ENCODE measurements around the gene PRRX2.

Gene PRRX2

DNA sequence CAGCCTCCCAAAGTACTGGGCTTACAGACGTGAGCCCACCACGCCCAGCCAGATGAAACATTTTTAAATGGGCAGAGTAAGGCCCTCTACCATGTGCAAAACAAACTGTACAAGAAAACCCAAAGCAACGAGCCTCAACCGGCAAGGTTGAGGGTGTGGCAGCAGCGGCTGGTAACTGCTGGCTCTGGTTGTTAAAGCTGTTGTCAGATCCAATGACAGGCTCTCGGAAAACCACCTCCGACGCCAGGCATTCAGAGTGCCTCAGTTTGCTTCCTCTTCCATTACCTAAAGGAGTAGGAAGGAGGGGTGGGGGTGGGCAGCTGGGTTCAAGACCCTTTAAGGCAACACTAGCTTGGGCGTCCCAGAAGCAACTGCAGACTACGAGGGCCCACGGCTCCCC is 21.1 kb upstream of the PRRX2 start:
- Histone ChIP-seq H3K4me3 (ENCODE audit: low read depth, low read length) (no peak overlapping the region), H3K36me3 (ENCODE audit: control insufficient read depth in 2 of 2, insufficient read depth in 1 of 2, low read length in 2 of 2) (peaks cover 0 to 6% of the 10 kb centered on the region in 2 experiments; a peak in 1 of 3 replicates), H3K9me3 (ENCODE audit: control insufficient read depth, insufficient read depth, low read depth, low read length) (no peaks in the 10 kb centered on the region), H3K4me1 (ENCODE audit: control insufficient read depth, insufficient read depth, low read length) (peaks cover 11% of the 10 kb centered on the region), H3K27ac (ENCODE audit: extremely low read depth, low read depth, low read length) (no peak overlapping the region)
- POLR2A ChIA-PET = interaction anchor here (1.1 kb wide), 1 partner anchor 133 kb away, joined by 3 read pairs; no protein-coding TSS in a partner anchor
- CTCF ChIA-PET = interaction anchor here (0.6 to 3.6 kb wide), 11 partner anchors 77 to 512 kb away, joined by 3 to 30 read pairs (median 7); no protein-coding TSS in a partner anchor
- TF ChIP-seq ZNF664 (tag by site-specific recombination; IDR thresholded peaks at IDR 0.05) (no peak), SCRT1 (tag by site-specific recombination; IDR thresholded peaks at IDR 0.05; ENCODE audit: borderline replicate concordance) (no peak), ZBTB48 (tag by site-specific recombination; IDR thresholded peaks at IDR 0.05) (no peak), ZNF558 (tag by site-specific recombination; IDR thresholded peaks at IDR 0.05) (no peak), ZNF623 (tag by site-specific recombination; IDR thresholded peaks at IDR 0.05) (no peak), ZNF37A (tag by site-specific recombination; IDR thresholded peaks at IDR 0.05) (no peak), ZNF391 (tag by site-specific recombination; IDR thresholded peaks at IDR 0.05; ENCODE audit: borderline replicate concordance, low read depth) (no peak), GLIS1 (tag by site-specific recombination; IDR thresholded peaks at IDR 0.05) (no peak), HOXD13 (CRISPR knock-in tag; IDR thresholded peaks at IDR 0.05; ENCODE audit: borderline replicate concordance) (no peak), KLF16 (tag by site-specific recombination; IDR thresholded peaks at IDR 0.05) (no peak), HOXA7 (CRISPR knock-in tag; IDR thresholded peaks at IDR 0.05; ENCODE audit: borderline replicate concordance) (no peak), ZNF610 (tag by site-specific recombination; IDR thresholded peaks at IDR 0.05; ENCODE audit: borderline replicate concordance) (no peak), GFI1B (tag by site-specific recombination; IDR thresholded peaks at IDR 0.05) (no peak), ZNF621 (tag by site-specific recombination; IDR thresholded peaks at IDR 0.05) (no peak)
- TF ChIP-seq, protein P1, sequence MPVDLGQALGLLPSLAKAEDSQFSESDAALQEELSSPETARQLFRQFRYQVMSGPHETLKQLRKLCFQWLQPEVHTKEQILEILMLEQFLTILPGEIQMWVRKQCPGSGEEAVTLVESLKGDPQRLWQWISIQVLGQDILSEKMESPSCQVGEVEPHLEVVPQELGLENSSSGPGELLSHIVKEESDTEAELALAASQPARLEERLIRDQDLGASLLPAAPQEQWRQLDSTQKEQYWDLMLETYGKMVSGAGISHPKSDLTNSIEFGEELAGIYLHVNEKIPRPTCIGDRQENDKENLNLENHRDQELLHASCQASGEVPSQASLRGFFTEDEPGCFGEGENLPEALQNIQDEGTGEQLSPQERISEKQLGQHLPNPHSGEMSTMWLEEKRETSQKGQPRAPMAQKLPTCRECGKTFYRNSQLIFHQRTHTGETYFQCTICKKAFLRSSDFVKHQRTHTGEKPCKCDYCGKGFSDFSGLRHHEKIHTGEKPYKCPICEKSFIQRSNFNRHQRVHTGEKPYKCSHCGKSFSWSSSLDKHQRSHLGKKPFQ (tag by site-specific recombination; IDR thresholded peaks at IDR 0.05) = no peak
- TF ChIP-seq, protein P2, sequence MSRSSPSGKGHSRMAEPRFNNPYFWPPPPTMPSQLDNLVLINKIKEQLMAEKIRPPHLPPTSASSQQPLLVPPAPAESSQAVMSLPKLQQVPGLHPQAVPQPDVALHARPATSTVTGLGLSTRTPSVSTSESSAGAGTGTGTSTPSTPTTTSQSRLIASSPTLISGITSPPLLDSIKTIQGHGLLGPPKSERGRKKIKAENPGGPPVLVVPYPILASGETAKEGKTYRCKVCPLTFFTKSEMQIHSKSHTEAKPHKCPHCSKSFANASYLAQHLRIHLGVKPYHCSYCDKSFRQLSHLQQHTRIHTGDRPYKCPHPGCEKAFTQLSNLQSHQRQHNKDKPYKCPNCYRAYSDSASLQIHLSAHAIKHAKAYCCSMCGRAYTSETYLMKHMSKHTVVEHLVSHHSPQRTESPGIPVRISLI (tag by site-specific recombination; IDR thresholded peaks at IDR 0.05) = no peak
- TF ChIP-seq, protein P3, sequence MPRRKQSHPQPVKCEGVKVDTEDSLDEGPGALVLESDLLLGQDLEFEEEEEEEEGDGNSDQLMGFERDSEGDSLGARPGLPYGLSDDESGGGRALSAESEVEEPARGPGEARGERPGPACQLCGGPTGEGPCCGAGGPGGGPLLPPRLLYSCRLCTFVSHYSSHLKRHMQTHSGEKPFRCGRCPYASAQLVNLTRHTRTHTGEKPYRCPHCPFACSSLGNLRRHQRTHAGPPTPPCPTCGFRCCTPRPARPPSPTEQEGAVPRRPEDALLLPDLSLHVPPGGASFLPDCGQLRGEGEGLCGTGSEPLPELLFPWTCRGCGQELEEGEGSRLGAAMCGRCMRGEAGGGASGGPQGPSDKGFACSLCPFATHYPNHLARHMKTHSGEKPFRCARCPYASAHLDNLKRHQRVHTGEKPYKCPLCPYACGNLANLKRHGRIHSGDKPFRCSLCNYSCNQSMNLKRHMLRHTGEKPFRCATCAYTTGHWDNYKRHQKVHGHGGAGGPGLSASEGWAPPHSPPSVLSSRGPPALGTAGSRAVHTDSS (tag by site-specific recombination; IDR thresholded peaks at IDR 0.05) = no peak

DNA sequence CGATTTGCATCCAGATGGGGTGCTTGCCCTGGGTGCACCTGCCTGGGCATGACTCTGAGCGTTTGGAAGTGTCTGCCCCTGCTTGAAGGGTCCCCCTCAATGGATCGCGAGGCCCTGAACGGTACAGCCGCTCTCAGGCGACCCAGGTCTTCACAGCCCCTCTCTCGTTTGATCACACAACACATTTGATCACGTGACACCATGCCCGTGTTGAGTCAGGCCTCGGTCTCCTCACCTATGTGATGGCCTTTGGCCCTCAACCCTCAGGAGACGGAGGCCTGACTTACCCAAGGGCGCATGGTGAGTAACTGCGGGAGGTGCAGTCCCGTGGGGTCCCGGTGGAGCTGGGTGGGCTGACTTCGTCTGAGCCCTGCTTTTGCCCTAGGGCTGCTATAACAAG is 20.5 kb upstream of the PRRX2 start:
- Histone ChIP-seq H3K9me3 (ENCODE audit: control insufficient read depth, insufficient read depth, low read depth, low read length) (no peaks in the 10 kb centered on the region), H3K4me1 (ENCODE audit: control insufficient read depth, insufficient read depth, low read length) (peaks cover 6% of the 10 kb centered on the region), H3K27ac (ENCODE audit: extremely low read depth, low read depth, low read length) (no peak overlapping the region), H3K36me3 (ENCODE audit: control insufficient read depth in 2 of 2, insufficient read depth in 1 of 2, low read length in 2 of 2) (peaks cover 0 to under 1% of the 10 kb centered on the region in 2 experiments; a peak in 1 of 3 replicates), H3K4me3 (ENCODE audit: low read depth, low read length) (no peak overlapping the region)
- POLR2A ChIA-PET = interaction anchor here (1.1 kb wide), 1 partner anchor 132 kb away, joined by 3 read pairs; no protein-coding TSS in a partner anchor
- CTCF ChIA-PET = interaction anchor here (1.2 to 3.1 kb wide), 7 partner anchors 76 to 513 kb away, joined by 3 to 30 read pairs (median 8); no protein-coding TSS in a partner anchor
- TF ChIP-seq, protein P4, sequence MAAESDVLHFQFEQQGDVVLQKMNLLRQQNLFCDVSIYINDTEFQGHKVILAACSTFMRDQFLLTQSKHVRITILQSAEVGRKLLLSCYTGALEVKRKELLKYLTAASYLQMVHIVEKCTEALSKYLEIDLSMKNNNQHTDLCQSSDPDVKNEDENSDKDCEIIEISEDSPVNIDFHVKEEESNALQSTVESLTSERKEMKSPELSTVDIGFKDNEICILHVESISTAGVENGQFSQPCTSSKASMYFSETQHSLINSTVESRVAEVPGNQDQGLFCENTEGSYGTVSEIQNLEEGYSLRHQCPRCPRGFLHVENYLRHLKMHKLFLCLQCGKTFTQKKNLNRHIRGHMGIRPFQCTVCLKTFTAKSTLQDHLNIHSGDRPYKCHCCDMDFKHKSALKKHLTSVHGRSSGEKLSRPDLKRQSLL (tag by site-specific recombination; IDR thresholded peaks at IDR 0.05) = no peak
- no peak for TF ChIP-seq OSR2 (tag by site-specific recombination; IDR thresholded peaks at IDR 0.05)
- no peak for TF ChIP-seq ZNF175 (tag by site-specific recombination; IDR thresholded peaks at IDR 0.05)
- TF ChIP-seq, protein P5, sequence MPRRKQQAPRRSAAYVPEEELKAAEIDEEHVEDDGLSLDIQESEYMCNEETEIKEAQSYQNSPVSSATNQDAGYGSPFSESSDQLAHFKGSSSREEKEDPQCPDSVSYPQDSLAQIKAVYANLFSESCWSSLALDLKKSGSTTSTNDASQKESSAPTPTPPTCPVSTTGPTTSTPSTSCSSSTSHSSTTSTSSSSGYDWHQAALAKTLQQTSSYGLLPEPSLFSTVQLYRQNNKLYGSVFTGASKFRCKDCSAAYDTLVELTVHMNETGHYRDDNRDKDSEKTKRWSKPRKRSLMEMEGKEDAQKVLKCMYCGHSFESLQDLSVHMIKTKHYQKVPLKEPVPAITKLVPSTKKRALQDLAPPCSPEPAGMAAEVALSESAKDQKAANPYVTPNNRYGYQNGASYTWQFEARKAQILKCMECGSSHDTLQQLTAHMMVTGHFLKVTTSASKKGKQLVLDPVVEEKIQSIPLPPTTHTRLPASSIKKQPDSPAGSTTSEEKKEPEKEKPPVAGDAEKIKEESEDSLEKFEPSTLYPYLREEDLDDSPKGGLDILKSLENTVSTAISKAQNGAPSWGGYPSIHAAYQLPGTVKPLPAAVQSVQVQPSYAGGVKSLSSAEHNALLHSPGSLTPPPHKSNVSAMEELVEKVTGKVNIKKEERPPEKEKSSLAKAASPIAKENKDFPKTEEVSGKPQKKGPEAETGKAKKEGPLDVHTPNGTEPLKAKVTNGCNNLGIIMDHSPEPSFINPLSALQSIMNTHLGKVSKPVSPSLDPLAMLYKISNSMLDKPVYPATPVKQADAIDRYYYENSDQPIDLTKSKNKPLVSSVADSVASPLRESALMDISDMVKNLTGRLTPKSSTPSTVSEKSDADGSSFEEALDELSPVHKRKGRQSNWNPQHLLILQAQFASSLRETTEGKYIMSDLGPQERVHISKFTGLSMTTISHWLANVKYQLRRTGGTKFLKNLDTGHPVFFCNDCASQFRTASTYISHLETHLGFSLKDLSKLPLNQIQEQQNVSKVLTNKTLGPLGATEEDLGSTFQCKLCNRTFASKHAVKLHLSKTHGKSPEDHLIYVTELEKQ (tag by site-specific recombination; IDR thresholded peaks at IDR 0.05; ENCODE audit: borderline replicate concordance) = no peak
- no peak for TF ChIP-seq ZFP3 (tag by site-specific recombination; IDR thresholded peaks at IDR 0.05; ENCODE audit: low read depth)
- no peak for TF ChIP-seq ZNF510 (tag by site-specific recombination; IDR thresholded peaks at IDR 0.05; ENCODE audit: insufficient replicate concordance)
- TF ChIP-seq, protein P6, sequence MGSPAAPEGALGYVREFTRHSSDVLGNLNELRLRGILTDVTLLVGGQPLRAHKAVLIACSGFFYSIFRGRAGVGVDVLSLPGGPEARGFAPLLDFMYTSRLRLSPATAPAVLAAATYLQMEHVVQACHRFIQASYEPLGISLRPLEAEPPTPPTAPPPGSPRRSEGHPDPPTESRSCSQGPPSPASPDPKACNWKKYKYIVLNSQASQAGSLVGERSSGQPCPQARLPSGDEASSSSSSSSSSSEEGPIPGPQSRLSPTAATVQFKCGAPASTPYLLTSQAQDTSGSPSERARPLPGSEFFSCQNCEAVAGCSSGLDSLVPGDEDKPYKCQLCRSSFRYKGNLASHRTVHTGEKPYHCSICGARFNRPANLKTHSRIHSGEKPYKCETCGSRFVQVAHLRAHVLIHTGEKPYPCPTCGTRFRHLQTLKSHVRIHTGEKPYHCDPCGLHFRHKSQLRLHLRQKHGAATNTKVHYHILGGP (tag by site-specific recombination; IDR thresholded peaks at IDR 0.05) = no peak
- TF ChIP-seq ZNF707 (tag by site-specific recombination; IDR thresholded peaks at IDR 0.05) = no peak
- no peak for TF ChIP-seq GLI2 (tag by site-specific recombination; IDR thresholded peaks at IDR 0.05; ENCODE audit: borderline replicate concordance, low read depth)

Data from HEK293 (cell line).